ENCODE data around the gene SAMD1. TPM values are rescaled to one million over a fixed set of nuclear protein-coding genes. Genes with fewer than 3 reads are reported as not detected.

The SAMD1 gene
- 10 to 100 TPM; 30.8 to 33.0 (median 30.9) TPM for total RNA-seq
- 21.1 TPM for total RNA-seq (2013)

GRCh38 chr19:14090509-14091080 lies at the start of gene SAMD1:
Gene SAMD1, minus strand, starts transcription at chr19:14090751.
- Mint-ChIP-seq H3K27ac (peak within 1 kb of the TSS; percentile 86 to 90), H3K4me3 (peak within 1 kb of the TSS; percentile 97), H3K4me1 (peaks cover 14 to 15% of the 10 kb centered on the region in 2 donors), H3K36me3 (no peaks in the 10 kb centered on the region), H3K9me3 (no peaks in the 10 kb centered on the region), H3K27me3 (ENCODE audit: low read depth in 2 of 2) (no peaks in the 10 kb centered on the region)
- Histone ChIP-seq H3K27me3 (ENCODE audit: control insufficient read depth, insufficient read depth, low read length) (no peaks in the 10 kb centered on the region), H3K36me3 (ENCODE audit: control insufficient read depth, insufficient read depth, low read length) (peaks cover 8% of the 10 kb centered on the region), H3K4me3 (ENCODE audit: low read length) (peak within 1 kb of the TSS; percentile 73), H3K27ac (ENCODE audit: low read length) (peak within 1 kb of the TSS; percentile 63), H3K9me3 (ENCODE audit: control insufficient read depth, insufficient read depth, low read length) (peaks cover 7% of the 10 kb centered on the region), H3K4me1 (ENCODE audit: control insufficient read depth, insufficient read depth, low read length) (peaks cover 17% of the 10 kb centered on the region)
- peak; percentile 65 to 92 for DNase-seq
- peak; percentile 60 to 81 (median 67) for ATAC-seq
- WGBS (ENCODE audit: insufficient coverage): 0% methylated on average over 19 of the region's 65 CpGs
- intact Hi-C loops (cut with micrococcal nuclease): loop anchor here (1.0 to 5.0 kb wide), 3 partner anchors 9 to 47 kb away; partner anchors contain the start of gene ASF1B
- no peak for TF ChIP-seq CTCF (IDR thresholded peaks at IDR 0.05)

GRCh38 chr19:14139944-14140343 lies 49.4 kb upstream of the SAMD1 start:
- no peaks in the 10 kb centered on the region for H3K27me3 Mint-ChIP-seq (ENCODE audit: low read depth in 2 of 2)
- WGBS (ENCODE audit: insufficient coverage): 77% methylated on average over 9 of the region's 9 CpGs
- TF ChIP-seq CTCF (IDR thresholded peaks at IDR 0.05): no peak
- no peaks in the 10 kb centered on the region for H3K9me3 Mint-ChIP-seq
- no peak overlapping the region for H3K4me3 Mint-ChIP-seq
- Histone ChIP-seq H3K9me3 (ENCODE audit: control insufficient read depth, insufficient read depth, low read length) (no peaks in the 10 kb centered on the region), H3K4me3 (ENCODE audit: low read length) (no peak overlapping the region), H3K27me3 (ENCODE audit: control insufficient read depth, insufficient read depth, low read length) (no peaks in the 10 kb centered on the region), H3K4me1 (ENCODE audit: control insufficient read depth, insufficient read depth, low read length) (peaks cover 25% of the 10 kb centered on the region), H3K27ac (ENCODE audit: low read length) (no peak overlapping the region), H3K36me3 (ENCODE audit: control insufficient read depth, insufficient read depth, low read length) (no peaks in the 10 kb centered on the region)
- peaks cover 40 to 50% of the 10 kb centered on the region in 2 donors for H3K4me1 Mint-ChIP-seq
- intact Hi-C loops (cut with micrococcal nuclease): loop anchor here (5.0 kb wide), 2 partner anchors 48 to 337 kb away; partner anchors contain the start of genes PTGER1 and SAMD1
- no peak for DNase-seq
- ATAC-seq: no peak
- H3K27ac Mint-ChIP-seq: peak overlapping the region; percentile 39 to 76
- no peaks in the 10 kb centered on the region for H3K36me3 Mint-ChIP-seq

GRCh38 chr19:14138576-14139265 lies 48.2 kb upstream of the SAMD1 start:
- Histone ChIP-seq H3K4me1 (ENCODE audit: control insufficient read depth, insufficient read depth, low read length) (peaks cover 25% of the 10 kb centered on the region), H3K36me3 (ENCODE audit: control insufficient read depth, insufficient read depth, low read length) (no peaks in the 10 kb centered on the region), H3K27ac (ENCODE audit: low read length) (no peak overlapping the region), H3K27me3 (ENCODE audit: control insufficient read depth, insufficient read depth, low read length) (no peaks in the 10 kb centered on the region), H3K9me3 (ENCODE audit: control insufficient read depth, insufficient read depth, low read length) (no peaks in the 10 kb centered on the region), H3K4me3 (ENCODE audit: low read length) (no peak overlapping the region)
- H3K27me3 Mint-ChIP-seq (ENCODE audit: low read depth in 2 of 2): no peaks in the 10 kb centered on the region
- peaks cover 40 to 50% of the 10 kb centered on the region in 2 donors for H3K4me1 Mint-ChIP-seq
- peak overlapping the region; percentile 76 to 80 for H3K27ac Mint-ChIP-seq
- no peaks in the 10 kb centered on the region for H3K9me3 Mint-ChIP-seq
- DNase-seq (no peak), ATAC-seq (no peak)
- no peaks in the 10 kb centered on the region for H3K36me3 Mint-ChIP-seq
- intact Hi-C loops (cut with micrococcal nuclease): loop anchor here (5.0 kb wide), 2 partner anchors 46 to 339 kb away; partner anchors contain the start of genes PTGER1 and SAMD1
- H3K4me3 Mint-ChIP-seq: peak overlapping the region; percentile 67
- no peak for TF ChIP-seq CTCF (IDR thresholded peaks at IDR 0.05)
- 95% methylated on average over 9 of the region's 9 CpGs for WGBS (ENCODE audit: insufficient coverage)
